Smooth muscle cell of the brain vasculature (primary cell): ENCODE data around the gene ANKRD34C.

Experiments used
- DNase-seq: peaks from one replicate; pipeline ENCODE4 v3.0.0-alpha.2; 2012; ENCODE audit warnings: low read depth, low spot score

The ANKRD34C gene

GRCh38 chr15:79282371-79283251, at the start of gene ANKRD34C:
Gene ANKRD34C, plus strand, starts transcription at chr15:79282722. Its CDS starts 10,563 bp downstream, at chr15:79293285.
- DNase-seq = no peak

- no peak for DNase-seq
Measured at GRCh38 chr15:79233236-79233635, 49.3 kb upstream of the ANKRD34C start.

- no peak for DNase-seq
Measured at GRCh38 chr15:79240036-79240435, 42.5 kb upstream of the ANKRD34C start.

DNA sequence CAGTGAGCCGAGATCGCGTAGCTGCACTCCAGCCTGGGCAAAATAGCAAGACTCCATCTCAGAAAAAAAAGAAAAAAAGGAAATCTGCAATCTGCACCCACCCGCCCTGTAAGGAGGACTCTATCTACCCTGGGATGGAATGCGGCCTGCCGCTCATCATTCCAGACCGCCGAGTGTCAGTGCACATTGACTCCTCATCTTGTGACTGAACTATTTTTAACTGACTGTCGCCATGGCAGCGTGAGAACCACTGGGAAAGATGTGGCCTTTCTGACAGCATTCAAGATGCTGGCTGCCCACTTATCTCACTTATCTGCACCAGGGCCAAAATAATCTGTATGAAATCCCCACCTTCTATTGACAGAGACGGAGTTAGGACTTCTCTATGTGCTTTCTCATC, 38.8 kb upstream of the ANKRD34C start:
- DNase-seq = no peak

DNA sequence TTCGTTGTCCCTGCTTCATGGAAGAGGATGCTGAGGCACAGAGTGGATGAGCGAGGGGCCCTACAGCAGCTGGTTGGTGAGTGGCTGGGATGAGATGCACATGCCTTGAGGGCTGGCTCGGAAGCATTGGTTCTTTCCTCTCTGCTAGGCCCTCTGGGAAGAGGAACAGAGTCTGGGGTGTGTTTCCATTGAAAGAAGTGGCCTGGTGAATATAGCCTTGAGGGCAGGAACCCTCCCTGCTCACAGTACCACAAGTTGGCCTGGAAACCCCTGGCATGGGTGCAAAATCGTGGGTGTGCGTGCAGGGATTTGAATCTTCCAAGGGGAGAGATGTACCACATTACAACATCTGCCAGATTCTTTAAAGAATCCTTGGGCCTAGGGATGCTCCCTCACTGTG, 37.6 kb upstream of the ANKRD34C start:
- no peak for DNase-seq

- no peak for DNase-seq
Measured at GRCh38 chr15:79248183-79248582, 34.3 kb upstream of the ANKRD34C start.

- DNase-seq = no peak
Measured at GRCh38 chr15:79257454-79257853, 25.1 kb upstream of the ANKRD34C start.

DNA sequence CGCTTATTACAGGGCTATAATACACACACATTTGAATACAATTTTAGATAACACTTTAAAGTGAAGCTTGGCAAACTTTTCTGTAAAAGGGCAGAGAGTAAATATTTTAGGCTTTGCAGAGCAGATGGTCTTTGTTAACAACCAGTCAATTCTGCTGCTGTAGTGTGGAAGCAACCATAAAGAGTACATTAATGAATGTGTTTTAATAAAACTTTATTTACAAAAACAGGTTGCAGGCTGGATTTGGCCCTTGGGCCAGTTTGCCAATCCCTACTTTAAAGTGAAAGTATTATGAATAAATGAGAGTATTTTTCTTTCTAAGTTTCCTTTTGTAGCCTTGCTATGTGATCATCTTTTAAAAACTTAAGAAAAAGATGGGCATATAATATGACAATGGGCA, 20.7 kb upstream of the ANKRD34C start:
- no peak for DNase-seq

GRCh38 chr15:79265167-79265566, 17.4 kb upstream of the ANKRD34C start:
- DNase-seq = no peak

DNA sequence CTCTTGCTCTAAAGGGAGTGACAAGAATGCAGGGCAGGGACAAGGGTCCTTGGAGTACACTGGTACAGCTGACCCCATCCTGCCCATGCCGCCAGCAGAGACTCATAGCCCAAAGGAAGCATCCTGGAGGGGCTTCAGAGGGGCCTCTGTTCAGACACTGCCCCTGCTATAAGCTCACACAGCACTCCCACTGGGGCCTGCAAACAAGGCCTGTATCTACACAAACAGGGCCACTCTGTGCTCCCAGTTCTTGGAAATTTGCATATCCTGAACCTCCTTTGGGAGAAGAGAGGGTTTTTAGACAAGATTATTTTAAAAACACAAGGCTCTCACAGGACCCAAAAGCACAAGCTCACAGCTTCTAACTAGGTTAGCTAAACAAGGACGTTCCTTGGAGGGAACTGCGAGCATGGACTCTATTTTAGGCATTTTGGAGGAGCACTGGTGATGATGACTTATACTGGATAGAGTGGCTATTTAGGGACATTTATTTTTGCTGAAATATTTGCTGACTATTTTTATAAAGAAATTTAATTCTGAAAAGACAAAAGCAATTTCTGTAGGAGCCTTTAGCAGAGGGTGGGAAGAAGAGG, 16.4 kb upstream of the ANKRD34C start:
- no peak for DNase-seq

DNA sequence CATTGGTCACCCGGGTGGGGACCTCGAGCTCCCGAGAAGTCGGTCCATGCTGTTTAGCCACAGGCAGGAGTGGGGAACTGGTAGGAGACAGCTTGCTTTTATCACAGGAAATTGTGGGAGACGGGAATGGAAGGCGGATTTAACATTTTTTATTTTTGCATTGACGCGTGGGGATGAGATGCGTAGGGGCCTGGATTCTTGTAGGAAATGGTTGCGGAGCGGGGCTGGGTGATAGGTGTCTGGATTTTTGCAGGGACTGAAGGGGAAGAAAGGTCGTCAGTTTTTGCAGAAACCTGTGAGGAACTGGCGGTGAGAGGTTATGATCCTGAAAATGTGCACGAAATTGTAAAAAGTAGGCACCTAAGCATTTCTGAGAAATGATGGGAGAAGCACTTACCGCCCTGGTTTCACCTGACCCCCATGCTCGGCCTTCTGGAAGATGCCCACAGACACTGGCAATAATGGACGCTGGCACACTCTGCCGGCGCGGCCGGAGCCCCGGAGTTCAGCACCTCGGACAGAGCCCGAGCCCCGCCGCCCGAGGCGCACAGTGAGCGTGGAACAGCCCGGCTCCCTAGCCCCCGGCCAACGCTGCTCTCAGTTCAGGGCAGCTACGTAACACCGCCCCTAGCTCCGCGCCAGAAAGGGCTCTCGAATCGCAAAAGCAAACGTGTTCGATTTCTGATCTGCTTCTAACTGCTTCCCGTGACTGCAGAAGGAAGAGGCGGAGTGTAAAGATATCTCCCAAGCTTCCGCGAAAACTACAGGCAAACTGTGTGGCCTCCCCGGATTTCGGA, 928 bp downstream of the ANKRD34C start:
- DNase-seq = no peak

GRCh38 chr15:79290642-79291275, 8.2 kb downstream of the ANKRD34C start:
- no peak for DNase-seq

DNA sequence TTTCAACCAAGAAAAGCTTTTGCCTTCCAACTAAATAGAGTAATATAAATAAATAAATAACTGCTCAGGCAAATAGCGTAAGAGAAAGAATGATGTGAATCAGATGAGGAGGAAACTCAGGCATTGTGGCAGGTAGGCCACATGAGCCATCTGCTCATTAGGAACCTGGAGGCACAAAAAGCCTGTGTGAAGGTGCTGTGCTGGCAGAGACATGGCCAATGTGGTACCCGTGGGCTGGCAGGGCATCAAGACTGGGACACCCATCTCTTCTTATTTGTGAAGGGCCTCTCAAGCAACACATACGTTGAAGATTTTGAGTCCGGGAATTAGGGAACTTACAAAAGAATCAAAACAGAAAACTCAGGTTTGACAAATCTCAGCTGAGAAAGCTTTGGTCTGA, 9.5 kb downstream of the ANKRD34C start:
- no peak for DNase-seq

DNA sequence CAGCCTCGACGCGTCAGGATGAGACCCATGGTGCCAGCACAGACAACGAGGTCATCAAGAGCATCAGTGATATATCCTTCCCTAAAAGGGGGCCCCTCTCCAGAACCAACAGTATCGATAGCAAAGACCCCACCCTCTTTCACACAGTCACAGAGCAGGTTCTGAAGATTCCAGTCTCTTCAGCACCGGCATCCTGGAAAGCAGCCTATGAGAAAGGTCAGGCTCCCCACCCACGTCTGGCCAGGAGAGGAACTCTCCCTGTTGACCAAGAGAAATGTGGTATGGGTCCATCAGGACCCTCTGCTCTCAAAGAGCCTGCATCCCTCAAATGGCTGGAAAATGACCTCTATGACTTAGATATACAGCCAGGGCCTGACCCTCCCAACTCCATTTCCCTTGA, 11.6 kb downstream of the ANKRD34C start:
- no peak for DNase-seq

- DNase-seq = no peak
Measured at GRCh38 chr15:79296583-79296982, 14.1 kb downstream of the ANKRD34C start.

- no peak for DNase-seq
Measured at GRCh38 chr15:79299126-79299840, 16.8 kb downstream of the ANKRD34C start.

DNA sequence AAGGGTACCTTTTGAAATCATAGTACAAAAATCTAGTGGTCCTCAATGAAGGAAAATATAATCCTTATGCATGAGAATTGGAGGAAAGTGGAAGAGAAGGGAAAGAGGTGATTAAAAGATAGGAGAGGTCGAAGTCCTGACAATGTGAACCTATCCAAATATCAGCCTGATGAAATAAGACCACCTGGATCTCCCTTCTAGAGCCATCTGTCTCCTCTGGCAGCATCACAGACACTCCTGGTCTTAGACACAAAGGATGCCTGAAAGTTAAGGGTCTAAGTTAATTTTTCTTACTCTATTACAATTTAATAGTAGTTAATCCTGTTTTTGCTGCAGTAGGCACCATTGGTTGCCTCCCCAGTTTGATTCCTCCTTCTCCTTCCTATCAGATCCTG, 17.3 kb downstream of the ANKRD34C start:
- no peak for DNase-seq

DNA sequence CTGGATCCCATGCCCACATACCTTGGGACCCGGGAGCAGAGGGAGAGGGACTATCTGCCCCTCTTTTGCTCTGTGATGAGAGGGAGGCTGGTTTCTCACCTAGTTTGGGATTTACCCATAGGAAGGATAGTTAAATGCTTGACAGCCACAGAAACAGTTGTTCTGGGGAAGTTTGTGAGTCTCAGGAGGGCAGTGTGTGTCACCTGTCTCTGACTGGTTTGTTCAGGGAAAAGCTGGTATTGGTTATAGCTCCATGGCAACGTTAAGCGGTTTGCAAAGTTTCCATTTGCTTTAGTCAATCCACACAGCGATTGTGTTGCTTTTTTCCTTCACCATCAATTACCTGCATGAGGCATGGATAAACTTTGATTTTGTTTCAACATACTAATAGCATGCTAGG, 24.7 kb downstream of the ANKRD34C start:
- DNase-seq = no peak

- no peak for DNase-seq
Measured at GRCh38 chr15:79308874-79309273, 26.4 kb downstream of the ANKRD34C start.

- no peak for DNase-seq
Measured at GRCh38 chr15:79310612-79310984, 28.1 kb downstream of the ANKRD34C start.
